SU-DHL-6 (cell line): ENCODE data around the gene ARFGAP1.

Source experiments
- H2AFZ ChIP-seq: fragments of 200-600 bp; sonication (generic); 2 replicates; pipeline ENCODE4 v1.6.1; 2014; ENCODE audit warnings: low read depth, mild to moderate bottlenecking, moderate library complexity, mixed read lengths, antibody characterized with exemption, low read length; ENCODE audit not compliant: severe bottlenecking
- H3F3A ChIP-seq: fragments of 200-600 bp; shearing (Covaris generic); 2 replicates; pipeline ENCODE4 v1.6.0; 2016; ENCODE audit warnings: antibody characterized with exemption, mild to moderate bottlenecking; ENCODE audit not compliant: insufficient read depth
- H3K27ac ChIP-seq: fragments of 200-600 bp; sonication (generic); 2 replicates; pipeline ENCODE4 v1.5.1; 2016; ENCODE audit warnings: low read depth, mild to moderate bottlenecking, low read length, moderate library complexity, mixed read lengths
- H3K27me3 ChIP-seq: fragments of 200-600 bp; sonication (generic), shearing (Covaris generic); 2 replicates; pipeline ENCODE4 v1.6.0; 2014; ENCODE audit warnings: mild to moderate bottlenecking, low read length
- H3K36me3 ChIP-seq: fragments of 200-600 bp; sonication (generic); 2 replicates; pipeline ENCODE4 v1.6.1; 2014; ENCODE audit warnings: mild to moderate bottlenecking, low read length, mixed read lengths
- H3K4me2 ChIP-seq: fragments of 300-600, 200-600 bp; shearing (Covaris generic), sonication (generic); 2 replicates; pipeline ENCODE4 v1.6.0; 2014; ENCODE audit warnings: low read length, low read depth, mild to moderate bottlenecking; ENCODE audit not compliant: poor library complexity, severe bottlenecking
- H3K4me3 ChIP-seq: fragments of 200-600 bp; sonication (generic); 2 replicates; pipeline ENCODE4 v1.5.1; 2014; ENCODE audit warnings: antibody characterized with exemption, low read length, mild to moderate bottlenecking, mixed read lengths; ENCODE audit not compliant: insufficient read depth, poor library complexity, severe bottlenecking
- H3K79me2 ChIP-seq: fragments of 200-600 bp; sonication (generic); 2 replicates; pipeline ENCODE4 v1.6.1; 2014; ENCODE audit warnings: mild to moderate bottlenecking, low read length, moderate library complexity; ENCODE audit not compliant: insufficient read depth
- H3K9ac ChIP-seq: fragments of 200-600 bp; sonication (generic); 2 replicates; pipeline ENCODE4 v1.7.0; 2014; ENCODE audit warnings: mild to moderate bottlenecking, low read length
- H3K9me2 ChIP-seq: fragments of 200-600 bp; sonication (generic); replicated peaks from 2 replicates; pipeline ENCODE4 v1.6.1; 2014; ENCODE audit warnings: low read length; ENCODE audit not compliant: insufficient read depth
- H3K9me3 ChIP-seq: fragments of 200-600 bp; sonication (generic); 2 replicates; pipeline ENCODE4 v1.6.1; 2014; ENCODE audit warnings: low read length, mixed read lengths; ENCODE audit not compliant: insufficient read depth
- H4K20me1 ChIP-seq: fragments of 200-600 bp; sonication (generic); 2 replicates; pipeline ENCODE4 v1.6.1; 2014; ENCODE audit warnings: low read depth, mild to moderate bottlenecking, antibody characterized with exemption, low read length, moderate library complexity, mixed read lengths
- CTCF ChIP-seq: fragments of 200-600 bp; sonication (generic); IDR thresholded peaks from one replicate; pipeline ENCODE4 v1.5.1; 2017; ENCODE audit warnings: antibody characterized with exemption, mild to moderate bottlenecking, low read length, moderate library complexity; ENCODE audit not compliant: insufficient read depth, poor library complexity, severe bottlenecking
- EZH2phosphoT487 ChIP-seq: fragments of 200-600 bp; sonication (generic), shearing (Covaris generic); conservative IDR thresholded peaks from 2 replicates; pipeline ENCODE4 v1.6.1; 2018; ENCODE audit warnings: mild to moderate bottlenecking, antibody characterized with exemption, low read length, moderate library complexity, mixed read lengths

ARFGAP1 gene

GRCh38 chr20:63268256-63268655, 4.4 kb upstream of the ARFGAP1 start:
- Histone ChIP-seq H3K4me3 (no peak overlapping the region), H3K9me3 (no peaks in the 10 kb centered on the region), H3K9me2 (no peaks in the 10 kb centered on the region), H3K36me3 (no peaks in the 10 kb centered on the region), H3F3A (no peaks in the 10 kb centered on the region), H3K9ac (no peak overlapping the region), H2AFZ (no peak overlapping the region), H3K27me3 (no peaks in the 10 kb centered on the region), H4K20me1 (no peaks in the 10 kb centered on the region), H3K4me2 (no peak overlapping the region), H3K27ac (no peak overlapping the region), H3K79me2 (peaks cover 6% of the 10 kb centered on the region)
- TF ChIP-seq EZH2phosphoT487, result no peak
- TF ChIP-seq CTCF, result no peak

GRCh38 chr20:63268671-63269439, 3.8 kb upstream of the ARFGAP1 start:
- TF ChIP-seq CTCF (no peak), EZH2phosphoT487 (no peak)
- no peak overlapping the region for H3K4me3 ChIP-seq
- no peak overlapping the region for H3K4me2 ChIP-seq
- no peaks in the 10 kb centered on the region for H3F3A ChIP-seq
- no peaks in the 10 kb centered on the region for H4K20me1 ChIP-seq
- peaks cover 12% of the 10 kb centered on the region for H3K79me2 ChIP-seq
- H3K27me3 ChIP-seq, result no peaks in the 10 kb centered on the region
- no peaks in the 10 kb centered on the region for H3K9me3 ChIP-seq
- no peak overlapping the region for H2AFZ ChIP-seq
- H3K9me2 ChIP-seq, result no peaks in the 10 kb centered on the region
- no peak overlapping the region for H3K27ac ChIP-seq
- no peaks in the 10 kb centered on the region for H3K36me3 ChIP-seq
- H3K9ac ChIP-seq, result no peak overlapping the region

GRCh38 chr20:63269724-63270123, 2.9 kb upstream of the ARFGAP1 start:
- Histone ChIP-seq H3F3A (no peaks in the 10 kb centered on the region), H3K9ac (no peak overlapping the region)
- TF ChIP-seq CTCF (no peak), EZH2phosphoT487 (no peak)

More at GRCh38 chr20:63269724-63270123, 2.9 kb upstream of the ARFGAP1 start:
- Histone ChIP-seq H2AFZ (no peak overlapping the region), H3K36me3 (no peaks in the 10 kb centered on the region), H4K20me1 (no peaks in the 10 kb centered on the region), H3K27me3 (no peaks in the 10 kb centered on the region), H3K4me2 (no peak overlapping the region), H3K27ac (no peak overlapping the region), H3K4me3 (no peak overlapping the region), H3K9me2 (no peaks in the 10 kb centered on the region), H3K9me3 (no peaks in the 10 kb centered on the region), H3K79me2 (peaks cover 17% of the 10 kb centered on the region)
